ENCODE data around the gene FCAR. TPM values are rescaled to one million over a fixed set of nuclear protein-coding genes. Genes with fewer than 3 reads are reported as not detected.

The FCAR gene
- not detected in 5 replicates for total RNA-seq (2022; extraction: Qiagen RNA extraction; ENCODE audit: low read depth)

GRCh38 chr19:54873990-54874389 lies at the start of gene FCAR:
FCAR (plus strand) TSS chr19:54874235; CDS start chr19:54874290, 55 bp downstream.

DNA sequence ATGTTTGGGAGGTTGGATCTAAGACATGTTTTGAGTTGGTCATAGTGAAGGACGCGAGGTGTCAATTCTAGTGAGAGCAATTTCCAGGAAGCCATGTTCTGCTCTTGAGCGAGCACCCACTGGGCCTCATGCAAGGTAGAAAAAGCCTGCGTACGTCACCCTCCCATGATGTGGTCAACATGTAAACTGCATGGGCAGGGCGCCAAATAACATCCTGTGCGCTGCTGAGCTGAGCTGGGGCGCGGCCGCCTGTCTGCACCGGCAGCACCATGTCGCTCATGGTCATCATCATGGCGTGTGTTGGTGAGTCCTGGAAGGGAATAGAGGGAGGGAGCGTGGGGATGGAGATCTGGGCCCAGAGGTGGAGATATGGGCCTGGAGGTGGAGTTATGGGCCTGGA lies 41.5 kb upstream of the FCAR start, which contains the start of gene KIR2DS4:
Gene KIR2DS4, plus strand, starts transcription at position 181 of the 400 bp plus-strand sequence.

DNA sequence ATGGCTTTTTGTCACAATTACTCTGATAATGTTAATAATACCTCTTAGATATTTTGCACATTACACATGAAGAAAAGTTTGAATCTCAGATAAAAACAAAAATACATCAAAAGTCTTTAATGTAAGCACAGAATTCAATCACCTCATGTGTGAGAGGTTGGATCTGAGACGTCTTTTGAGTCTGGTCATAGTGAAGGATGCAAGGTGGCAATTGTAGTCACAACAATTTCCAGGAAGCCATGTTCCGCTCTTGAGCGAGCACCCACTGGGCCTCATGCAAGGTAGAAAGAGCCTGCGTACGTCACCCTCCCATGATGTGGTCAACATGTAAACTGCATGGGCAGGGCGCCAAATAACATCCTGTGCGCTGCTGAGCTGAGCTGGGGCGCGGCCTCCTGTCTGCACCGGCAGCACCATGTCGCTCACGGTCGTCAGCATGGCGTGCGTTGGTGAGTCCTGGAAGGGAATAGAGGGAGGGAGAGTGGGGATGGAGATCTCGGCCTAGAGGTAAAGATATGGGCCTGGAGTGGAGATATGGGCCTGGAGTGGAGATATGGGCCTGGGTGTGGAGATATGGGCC lies 23.9 kb upstream of the FCAR start, which contains the start of gene KIR3DL2:
Gene KIR3DL2, plus strand, starts transcription at position 383 of the 580 bp plus-strand sequence. Its CDS starts 33 bp downstream, at position 416.

DNA sequence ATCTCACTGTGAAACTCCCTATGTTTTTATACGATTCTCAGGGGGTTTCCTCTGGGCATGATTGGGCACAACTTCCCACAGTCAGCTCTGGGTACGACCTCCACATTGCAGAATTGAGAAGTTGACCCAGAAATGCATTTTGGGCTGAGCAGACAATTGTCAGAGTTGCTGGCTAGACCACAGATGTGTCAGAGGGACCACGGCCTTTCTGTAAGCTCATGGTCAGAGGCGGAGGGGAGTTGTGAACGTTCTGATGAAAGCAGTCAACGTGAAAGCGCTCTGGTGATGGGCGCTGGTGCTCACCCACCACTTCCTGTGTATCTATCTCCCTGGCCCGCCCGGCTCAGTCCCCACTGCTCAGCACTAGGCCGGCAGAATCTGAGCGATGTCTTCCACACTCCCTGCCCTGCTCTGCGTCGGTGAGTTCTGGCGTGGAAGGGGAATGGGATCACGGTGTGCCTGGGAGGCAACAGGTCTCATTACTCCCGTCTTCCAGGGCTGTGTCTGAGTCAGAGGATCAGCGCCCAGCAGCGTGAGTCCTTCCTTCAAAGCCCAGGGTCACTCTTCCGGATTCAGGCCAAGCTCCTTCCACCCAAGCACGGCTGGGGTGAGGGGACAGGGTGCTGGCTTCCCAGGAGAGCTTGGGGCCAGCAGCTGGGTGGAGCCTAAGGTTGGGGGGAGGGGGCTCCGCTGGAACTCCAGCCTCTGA lies 31.9 kb downstream of the FCAR start, which contains the start of gene NCR1:
Gene NCR1, plus strand, starts transcription at position 346 of the 709 bp plus-strand sequence. Its CDS starts 40 bp downstream, at position 386.

Other genes with a start within 250 kb of the FCAR start
- gene LILRB1, start 243.8 kb upstream of the FCAR start, total RNA-seq (2022; extraction: Qiagen RNA extraction; ENCODE audit: low read depth): 0.03 to 0.07 TPM in 2 of 5 replicates, not detected in the others
- not detected in 5 replicates for gene LILRB4, start 211.2 kb upstream of the FCAR start, total RNA-seq (2022; extraction: Qiagen RNA extraction; ENCODE audit: low read depth)
- not detected in 5 replicates for gene KIR3DL3, start 149.8 kb upstream of the FCAR start, total RNA-seq (2022; extraction: Qiagen RNA extraction; ENCODE audit: low read depth)
- gene KIR2DL3, start 135.7 kb upstream of the FCAR start, total RNA-seq (2022; extraction: Qiagen RNA extraction; ENCODE audit: low read depth): not detected in 5 replicates
- gene KIR2DL1, start 104.4 kb upstream of the FCAR start, total RNA-seq (2022; extraction: Qiagen RNA extraction; ENCODE audit: low read depth): not detected in 5 replicates
- not detected in 5 replicates for gene KIR2DL4, start 70.6 kb upstream of the FCAR start, total RNA-seq (2022; extraction: Qiagen RNA extraction; ENCODE audit: low read depth)
- not detected in 5 replicates for gene KIR3DL1, start 57.8 kb upstream of the FCAR start, total RNA-seq (2022; extraction: Qiagen RNA extraction; ENCODE audit: low read depth)
- gene KIR2DS4, start 41.6 kb upstream of the FCAR start, total RNA-seq (2022; extraction: Qiagen RNA extraction; ENCODE audit: low read depth): not detected in 5 replicates
- gene KIR3DL2, start 23.8 kb upstream of the FCAR start, total RNA-seq (2022; extraction: Qiagen RNA extraction; ENCODE audit: low read depth): not detected in 5 replicates
- gene NCR1, start 31.9 kb downstream of the FCAR start, total RNA-seq (2022; extraction: Qiagen RNA extraction; ENCODE audit: low read depth): not detected in 5 replicates
- 0.06 to 0.38 TPM in 2 of 5 replicates, not detected in the others for gene NLRP7, start 73.3 kb downstream of the FCAR start, total RNA-seq (2022; extraction: Qiagen RNA extraction; ENCODE audit: low read depth)
- gene NLRP2, start 92.1 kb downstream of the FCAR start, total RNA-seq (2022; extraction: Qiagen RNA extraction; ENCODE audit: low read depth): 22.2 to 28.4 TPM (median 27.4 TPM) in 5 replicates
- 0.07 to 0.15 TPM (median 0.12 TPM) in 4 of 5 replicates, not detected in the other for gene GP6, start 164.0 kb downstream of the FCAR start, total RNA-seq (2022; extraction: Qiagen RNA extraction; ENCODE audit: low read depth)
- gene RDH13, start 188.9 kb downstream of the FCAR start, total RNA-seq (2022; extraction: Qiagen RNA extraction; ENCODE audit: low read depth): 16.7 to 21.1 TPM (median 20.7 TPM) in 5 replicates
- 2.8 to 5.9 TPM (median 5.7 TPM) in 5 replicates for gene EPS8L1, start 201.6 kb downstream of the FCAR start, total RNA-seq (2022; extraction: Qiagen RNA extraction; ENCODE audit: low read depth)
- gene PPP1R12C, start 243.4 kb downstream of the FCAR start, total RNA-seq (2022; extraction: Qiagen RNA extraction; ENCODE audit: low read depth): 57.3 to 91.8 TPM (median 81.7 TPM) in 5 replicates